ENCODE measurements around the gene AKAP7. TPM values are rescaled to one million over a fixed set of nuclear protein-coding genes. Genes with fewer than 3 reads are reported as not detected.
A peak's percentile ranks its signal among the peaks of the same experiment; 100 is the strongest.

AKAP7 gene
- polyA plus RNA-seq, 1 donor from 2014 or later = 2.8 TPM

DNA sequence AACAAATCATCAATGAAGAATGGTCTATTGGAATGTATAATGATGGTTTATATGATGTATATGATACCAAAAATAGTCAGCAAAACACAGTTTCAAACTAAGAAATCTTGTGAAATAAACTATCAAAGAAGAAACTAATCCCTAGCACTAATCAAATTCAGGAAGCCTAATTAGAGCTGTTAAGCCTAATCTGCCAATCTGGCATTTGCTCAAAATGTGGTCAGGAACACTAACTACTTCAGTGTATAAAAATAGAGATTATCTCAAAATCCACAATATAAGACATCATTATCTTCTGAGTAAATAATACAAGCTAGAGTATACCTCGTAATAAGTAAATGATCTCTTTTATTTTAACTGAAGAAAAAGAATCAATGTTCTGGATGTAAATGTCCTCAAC is 12.8 kb upstream of the AKAP7 start:
- Mint-ChIP-seq H3K27ac (no peak overlapping the region), H3K36me3 (no peaks in the 10 kb centered on the region), H3K27me3 (peaks cover 5% of the 10 kb centered on the region), H3K4me3 (no peak overlapping the region), H3K9me3 (no peaks in the 10 kb centered on the region), H3K4me1 (peaks cover 3 to 6% (median 5%) of the 10 kb centered on the region in 3 donors)

DNA sequence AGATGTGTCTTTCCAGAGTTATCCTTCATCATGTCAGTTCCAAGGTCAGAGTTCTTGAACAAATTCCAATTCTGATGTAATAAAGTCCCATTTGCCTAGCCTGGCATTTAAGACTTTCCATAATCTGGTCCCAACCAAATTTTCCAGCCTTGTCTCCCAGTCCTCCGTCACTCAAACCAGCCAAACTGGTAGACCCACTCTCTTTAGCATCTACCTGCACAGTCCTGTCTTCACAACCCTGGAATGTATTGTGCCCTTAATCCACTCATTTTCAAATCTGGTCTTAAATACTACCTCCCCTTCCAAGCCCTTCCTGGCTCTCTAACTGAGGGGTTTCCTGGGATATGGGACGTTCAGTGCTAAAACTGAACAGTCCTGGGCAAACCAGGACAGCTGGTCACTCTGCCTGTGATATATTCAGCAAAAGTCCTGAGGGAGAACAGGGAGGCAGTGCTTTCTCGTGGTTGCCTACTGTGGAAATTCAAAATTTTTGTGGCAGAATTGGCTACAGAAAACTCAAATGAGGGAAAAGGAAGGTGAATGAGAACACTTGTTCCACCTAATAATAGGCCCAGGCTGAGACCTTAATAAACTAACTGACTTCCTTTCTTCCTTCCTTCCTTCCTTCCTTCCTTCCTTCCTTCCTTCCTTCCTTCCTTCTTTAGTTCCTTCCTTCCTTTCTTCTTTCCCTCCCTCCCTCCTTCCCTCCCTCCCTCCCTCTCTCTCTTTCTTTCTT is 10.8 kb upstream of the AKAP7 start:
- Mint-ChIP-seq H3K27me3 (peaks cover 5% of the 10 kb centered on the region), H3K9me3 (no peaks in the 10 kb centered on the region), H3K4me1 (no peaks in the 10 kb centered on the region), H3K27ac (no peak overlapping the region), H3K4me3 (no peak overlapping the region), H3K36me3 (no peaks in the 10 kb centered on the region)

DNA sequence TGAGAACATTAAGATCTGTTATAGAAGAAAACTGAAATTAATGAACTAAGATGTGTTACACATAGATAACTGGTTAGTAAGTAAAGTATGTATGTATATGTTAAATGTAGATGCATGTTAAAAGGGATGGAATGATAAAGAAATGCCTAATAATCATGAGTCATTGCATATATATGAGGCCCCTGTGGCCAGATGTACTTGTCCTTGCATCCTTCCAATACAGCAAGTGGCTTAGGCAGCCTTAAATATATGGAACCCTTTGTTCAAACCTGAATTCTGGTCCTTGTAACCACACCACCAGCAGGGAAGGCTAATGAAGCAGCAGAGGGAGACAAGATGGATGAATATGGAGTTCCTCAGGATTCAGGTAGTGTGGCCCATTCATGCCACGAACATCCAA is 9.8 kb upstream of the AKAP7 start:
- no peaks in the 10 kb centered on the region for H3K36me3 Mint-ChIP-seq
- no peaks in the 10 kb centered on the region for H3K4me1 Mint-ChIP-seq
- H3K27ac Mint-ChIP-seq = no peak overlapping the region
- no peaks in the 10 kb centered on the region for H3K9me3 Mint-ChIP-seq
- H3K27me3 Mint-ChIP-seq = peaks cover 5% of the 10 kb centered on the region
- H3K4me3 Mint-ChIP-seq = no peak overlapping the region

DNA sequence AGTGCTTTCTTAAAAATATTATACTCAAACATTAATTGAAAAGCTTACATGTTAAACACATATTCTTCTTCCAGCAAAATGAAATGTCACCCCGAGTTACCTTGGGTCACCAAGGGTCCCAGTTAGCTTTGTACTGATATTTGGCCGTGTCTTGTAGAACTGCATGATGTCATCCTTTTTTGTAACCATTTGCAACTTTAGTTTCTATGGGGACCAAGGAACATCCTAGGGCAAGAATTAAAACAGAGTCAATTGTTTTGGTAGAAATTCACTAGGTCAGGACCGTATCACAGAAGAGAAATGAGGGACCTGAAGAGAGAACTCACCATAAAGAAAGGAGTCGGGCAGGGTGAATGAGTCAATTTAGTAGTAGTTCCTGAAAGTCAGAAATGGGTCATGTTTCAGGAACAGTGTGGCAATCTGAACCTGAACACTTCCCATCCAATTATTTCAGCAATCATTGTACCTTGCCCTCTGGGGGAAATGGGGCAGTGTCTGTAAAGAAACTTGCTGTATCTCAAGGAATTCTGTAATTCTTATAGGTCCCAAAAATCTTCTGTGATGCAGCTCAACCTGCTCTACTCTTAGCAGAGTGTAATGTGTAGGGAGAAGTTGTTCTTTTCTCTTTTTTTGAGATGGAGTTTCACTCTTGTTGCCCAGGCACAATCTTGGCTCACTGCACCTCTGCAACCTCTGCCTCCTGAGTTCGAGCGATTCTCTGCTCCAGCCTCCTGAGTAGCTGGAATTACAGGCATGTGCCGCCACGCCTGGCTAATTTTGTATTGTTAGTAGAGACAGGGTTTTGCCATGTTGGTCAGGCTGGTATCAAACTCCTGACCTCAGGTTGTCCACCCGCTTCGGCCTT is 5.3 kb upstream of the AKAP7 start:
- Mint-ChIP-seq H3K4me3 (no peak overlapping the region), H3K27ac (no peak overlapping the region), H3K9me3 (no peaks in the 10 kb centered on the region), H3K36me3 (no peaks in the 10 kb centered on the region), H3K27me3 (peaks cover 5% of the 10 kb centered on the region), H3K4me1 (peaks cover 0 to 7% (median 2%) of the 10 kb centered on the region in 3 donors)

GRCh38 chr6:131130554-131130940 is 4.7 kb upstream of the AKAP7 start:
- Mint-ChIP-seq H3K27me3 (peaks cover 2% of the 10 kb centered on the region), H3K4me3 (no peak overlapping the region), H3K27ac (no peak overlapping the region), H3K36me3 (no peaks in the 10 kb centered on the region), H3K9me3 (no peaks in the 10 kb centered on the region), H3K4me1 (peaks cover 0 to 8% (median 4%) of the 10 kb centered on the region in 3 donors)

DNA sequence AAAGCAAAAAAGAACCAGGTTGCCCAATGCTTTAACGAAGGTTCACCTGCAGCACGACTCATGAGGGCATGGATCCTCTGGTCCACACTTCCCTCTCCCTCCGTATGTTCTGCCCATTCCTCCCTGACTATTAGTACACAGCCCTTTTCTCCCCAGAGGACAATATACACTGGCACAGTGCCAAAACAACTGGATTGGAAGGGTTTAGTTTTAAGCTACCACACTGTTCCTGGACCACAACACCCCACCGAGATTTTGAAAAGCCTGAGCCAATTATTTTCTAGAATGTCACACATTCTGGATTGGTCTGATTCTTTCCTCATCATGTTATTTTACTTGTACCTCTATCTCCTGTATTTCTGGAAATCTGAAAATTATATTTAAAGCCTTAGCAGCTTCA is 2.9 kb upstream of the AKAP7 start:
- Mint-ChIP-seq H3K27ac (no peak overlapping the region), H3K27me3 (no peaks in the 10 kb centered on the region), H3K4me3 (no peak overlapping the region), H3K36me3 (no peaks in the 10 kb centered on the region), H3K9me3 (no peaks in the 10 kb centered on the region), H3K4me1 (peaks cover 7 to 18% (median 15%) of the 10 kb centered on the region in 3 donors)

- no peaks in the 10 kb centered on the region for H3K36me3 Mint-ChIP-seq
- H3K9me3 Mint-ChIP-seq = no peaks in the 10 kb centered on the region
- H3K27me3 Mint-ChIP-seq = no peaks in the 10 kb centered on the region
- H3K27ac Mint-ChIP-seq = peak overlapping the region; percentile 75 to 91 (median 79)
- peak overlapping the region; percentile 90 to 97 (median 94) for H3K4me3 Mint-ChIP-seq
- H3K4me1 Mint-ChIP-seq = peaks cover 10 to 20% (median 20%) of the 10 kb centered on the region in 3 donors
Observed at GRCh38 chr6:131134220-131134979, 867 bp upstream of the AKAP7 start.

- Mint-ChIP-seq H3K9me3 (no peaks in the 10 kb centered on the region), H3K27me3 (no peaks in the 10 kb centered on the region), H3K36me3 (no peaks in the 10 kb centered on the region), H3K4me3 (peak overlapping the region; percentile 90 to 97 (median 94)), H3K4me1 (peaks cover 10 to 26% (median 20%) of the 10 kb centered on the region in 3 donors), H3K27ac (peak overlapping the region; percentile 75 to 91 (median 79))
Observed at GRCh38 chr6:131134980-131135243, 355 bp upstream of the AKAP7 start.

DNA sequence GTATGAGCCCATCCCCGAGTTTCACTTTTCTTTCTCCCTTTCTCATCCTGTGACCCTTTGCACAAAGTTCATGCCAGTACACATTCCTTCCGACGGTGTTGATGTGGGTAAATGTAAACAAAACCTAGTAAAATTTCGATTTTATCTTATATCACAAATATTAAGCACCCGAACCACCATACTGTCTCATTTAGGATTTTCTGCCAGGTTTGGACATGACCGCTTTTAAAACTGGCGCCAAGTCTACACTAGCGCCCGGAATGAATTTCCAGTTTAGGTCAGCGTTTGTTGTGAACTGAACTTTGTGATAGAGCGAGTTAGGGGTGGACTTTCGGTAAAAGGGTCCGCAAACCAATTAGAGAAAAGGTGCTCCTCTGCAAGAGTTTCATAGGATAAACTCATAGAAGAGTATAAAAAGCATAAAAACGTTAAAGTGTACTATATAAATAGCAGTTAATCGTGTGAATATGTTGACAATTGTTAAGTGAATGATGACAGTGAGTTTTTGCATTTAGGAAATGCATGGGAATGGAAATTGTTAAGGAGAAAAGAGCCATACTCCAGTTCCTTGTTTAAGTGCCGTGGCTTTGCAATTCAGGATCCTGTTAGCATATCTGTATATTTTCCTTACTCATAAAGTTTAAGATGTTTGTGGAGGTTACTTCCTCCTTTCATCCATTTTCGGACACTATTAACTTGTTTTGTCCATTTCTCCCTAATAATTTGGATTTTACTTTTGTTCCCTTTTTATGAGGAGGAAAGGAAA is 937 bp downstream of the AKAP7 start:
- peaks cover 10 to 26% (median 20%) of the 10 kb centered on the region in 3 donors for H3K4me1 Mint-ChIP-seq
- H3K27me3 Mint-ChIP-seq = no peaks in the 10 kb centered on the region
- no peaks in the 10 kb centered on the region for H3K36me3 Mint-ChIP-seq
- peak overlapping the region; percentile 86 to 100 (median 97) for H3K4me3 Mint-ChIP-seq
- no peaks in the 10 kb centered on the region for H3K9me3 Mint-ChIP-seq
- H3K27ac Mint-ChIP-seq = peak overlapping the region; percentile 95 to 96 (median 96)

DNA sequence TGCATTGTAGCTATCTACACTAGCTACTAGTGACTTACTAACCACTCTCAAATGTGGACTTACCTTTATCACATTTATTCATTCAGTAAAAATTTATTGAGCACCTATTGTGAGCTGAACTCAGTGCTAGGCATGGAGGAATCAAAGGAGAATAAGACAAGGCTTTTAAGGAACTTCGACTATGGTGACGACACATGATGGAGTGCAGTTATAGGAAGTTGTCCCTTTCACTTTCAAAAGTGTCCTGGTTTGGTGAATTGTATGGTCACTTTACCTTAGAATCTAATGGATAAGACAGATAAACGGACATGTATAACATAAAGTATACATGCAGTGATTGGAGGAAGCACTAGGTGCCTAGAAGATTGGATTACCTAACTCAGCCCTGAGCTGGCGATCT is 4.3 kb downstream of the AKAP7 start:
- no peaks in the 10 kb centered on the region for H3K36me3 Mint-ChIP-seq
- H3K4me3 Mint-ChIP-seq = peak overlapping the region in 3 of 4 donors; percentile 21 to 81 (median 44)
- no peaks in the 10 kb centered on the region for H3K27me3 Mint-ChIP-seq
- H3K27ac Mint-ChIP-seq = peak overlapping the region in 1 of 3 donors; percentile 21
- H3K4me1 Mint-ChIP-seq = peaks cover 10 to 22% (median 20%) of the 10 kb centered on the region in 3 donors
- no peaks in the 10 kb centered on the region for H3K9me3 Mint-ChIP-seq

DNA sequence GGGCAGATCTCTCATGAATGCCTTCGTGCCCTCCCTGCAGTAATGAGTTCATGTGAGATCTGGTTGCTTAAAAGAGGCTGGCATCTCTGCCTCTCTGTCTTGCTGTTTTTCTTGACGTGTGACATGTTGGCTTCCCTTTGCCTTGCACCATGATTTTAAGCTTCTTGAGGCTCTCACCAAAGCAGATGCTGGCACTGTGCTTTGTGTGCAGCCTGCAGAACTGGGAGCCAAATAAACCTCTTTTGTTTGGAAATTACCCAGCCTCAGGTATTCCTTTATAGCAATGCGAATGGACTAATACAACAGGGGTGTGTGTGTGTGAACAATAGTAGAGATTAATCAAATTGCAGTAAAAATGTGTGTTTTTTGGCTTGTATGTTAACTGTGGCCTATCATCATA is 8.1 kb downstream of the AKAP7 start:
- Mint-ChIP-seq H3K4me3 (no peak overlapping the region), H3K27ac (no peak overlapping the region), H3K4me1 (peaks cover 0 to 7% (median 2%) of the 10 kb centered on the region in 3 donors), H3K27me3 (no peaks in the 10 kb centered on the region), H3K36me3 (peaks cover 3% of the 10 kb centered on the region), H3K9me3 (no peaks in the 10 kb centered on the region)

DNA sequence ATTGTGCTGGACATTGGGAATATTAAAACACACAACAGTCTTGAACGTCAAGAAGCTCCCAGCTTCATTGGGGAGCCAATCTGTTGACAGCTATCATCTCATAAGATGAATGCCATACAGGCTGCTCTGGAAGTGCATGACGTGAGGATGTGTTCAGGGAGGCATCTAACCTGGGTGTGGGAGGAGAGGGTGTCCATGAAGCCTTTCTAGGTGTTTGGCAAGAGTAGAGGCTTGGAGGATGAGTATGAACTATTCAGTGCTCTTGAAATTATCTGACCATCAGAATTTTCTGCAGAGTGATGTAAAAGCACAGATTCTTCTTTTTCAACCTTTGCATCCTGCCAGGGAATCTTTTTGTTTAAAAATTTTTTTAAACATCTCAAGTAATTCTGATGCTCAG is 11.6 kb downstream of the AKAP7 start:
- Mint-ChIP-seq H3K36me3 (peaks cover 3% of the 10 kb centered on the region), H3K4me1 (no peaks in the 10 kb centered on the region), H3K4me3 (no peak overlapping the region), H3K27me3 (no peaks in the 10 kb centered on the region), H3K27ac (no peak overlapping the region), H3K9me3 (no peaks in the 10 kb centered on the region)

GRCh38 chr6:131156411-131156810 is 21.1 kb downstream of the AKAP7 start:
- no peaks in the 10 kb centered on the region for H3K9me3 Mint-ChIP-seq
- H3K4me1 Mint-ChIP-seq = peaks cover 0 to 1% (median 0%) of the 10 kb centered on the region in 3 donors
- H3K4me3 Mint-ChIP-seq = no peak overlapping the region
- H3K27ac Mint-ChIP-seq = no peak overlapping the region
- H3K36me3 Mint-ChIP-seq = peaks cover 1% of the 10 kb centered on the region
- H3K27me3 Mint-ChIP-seq = no peaks in the 10 kb centered on the region

DNA sequence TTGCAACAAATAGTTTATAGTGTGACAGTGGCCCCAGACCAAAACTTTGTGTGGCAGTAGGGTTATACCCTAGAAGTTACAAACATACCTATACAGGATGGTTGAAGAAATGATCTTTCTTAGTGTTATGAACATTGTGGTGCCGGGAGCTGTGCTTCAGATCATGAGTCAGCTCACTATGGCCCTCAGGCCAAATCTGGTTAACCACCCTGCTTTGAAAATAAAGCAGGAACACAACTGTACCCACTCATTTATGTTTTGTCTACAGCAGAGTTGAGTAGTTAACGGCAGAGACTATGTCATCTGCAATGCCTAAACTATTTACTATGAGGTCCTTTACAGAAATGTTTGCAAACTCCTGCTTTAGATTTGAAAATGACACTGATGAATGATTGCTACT is 24.3 kb downstream of the AKAP7 start:
- no peak overlapping the region for H3K4me3 Mint-ChIP-seq
- no peak overlapping the region for H3K27ac Mint-ChIP-seq
- no peaks in the 10 kb centered on the region for H3K27me3 Mint-ChIP-seq
- no peaks in the 10 kb centered on the region for H3K9me3 Mint-ChIP-seq
- H3K4me1 Mint-ChIP-seq = peaks cover 0 to 1% (median 0%) of the 10 kb centered on the region in 3 donors
- H3K36me3 Mint-ChIP-seq = peaks cover 1% of the 10 kb centered on the region

All from IgD-negative memory B cell (primary cell).